Measurements from ENCODE around the gene TMA7B.
"Not testable (repeated sequence)": the region's sequence is repeated elsewhere in the genome, so short reads cannot be mapped to it uniquely, and the experiment has no call there.

The TMA7B gene

DNA sequence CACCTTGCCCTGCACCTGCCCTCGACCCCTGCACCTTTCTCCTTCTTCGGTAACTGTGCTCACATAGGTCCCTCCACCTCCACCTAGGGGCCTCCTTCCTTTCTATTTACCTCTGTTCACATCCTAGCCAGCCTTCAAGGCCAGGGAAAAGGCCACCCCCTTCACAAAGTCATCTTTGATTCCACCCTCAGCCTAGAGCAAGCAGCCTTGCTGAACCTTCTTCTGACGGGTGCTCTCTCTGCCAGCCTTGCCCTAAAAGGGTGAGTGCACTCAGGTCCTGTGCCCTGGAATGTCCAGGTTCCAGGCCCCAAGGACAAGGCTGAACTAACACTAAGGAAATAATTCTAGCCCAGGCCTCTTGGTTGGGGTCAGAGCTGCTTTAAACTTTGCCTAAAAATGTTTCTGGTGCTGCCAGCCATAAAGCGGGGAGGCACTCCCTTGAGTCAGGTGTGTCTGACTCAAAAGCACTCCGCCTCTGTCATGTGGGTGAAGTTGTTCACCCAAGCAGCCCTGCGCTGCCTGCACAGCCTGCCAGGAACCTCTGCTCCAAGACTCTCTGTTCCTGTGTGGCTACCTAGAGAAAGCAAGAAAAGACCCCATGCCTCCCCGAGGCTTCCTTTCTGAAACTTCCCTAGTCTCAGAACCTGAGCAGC lies 25.3 kb downstream of the TMA7B start:
- DNase-seq: no peak

DNA sequence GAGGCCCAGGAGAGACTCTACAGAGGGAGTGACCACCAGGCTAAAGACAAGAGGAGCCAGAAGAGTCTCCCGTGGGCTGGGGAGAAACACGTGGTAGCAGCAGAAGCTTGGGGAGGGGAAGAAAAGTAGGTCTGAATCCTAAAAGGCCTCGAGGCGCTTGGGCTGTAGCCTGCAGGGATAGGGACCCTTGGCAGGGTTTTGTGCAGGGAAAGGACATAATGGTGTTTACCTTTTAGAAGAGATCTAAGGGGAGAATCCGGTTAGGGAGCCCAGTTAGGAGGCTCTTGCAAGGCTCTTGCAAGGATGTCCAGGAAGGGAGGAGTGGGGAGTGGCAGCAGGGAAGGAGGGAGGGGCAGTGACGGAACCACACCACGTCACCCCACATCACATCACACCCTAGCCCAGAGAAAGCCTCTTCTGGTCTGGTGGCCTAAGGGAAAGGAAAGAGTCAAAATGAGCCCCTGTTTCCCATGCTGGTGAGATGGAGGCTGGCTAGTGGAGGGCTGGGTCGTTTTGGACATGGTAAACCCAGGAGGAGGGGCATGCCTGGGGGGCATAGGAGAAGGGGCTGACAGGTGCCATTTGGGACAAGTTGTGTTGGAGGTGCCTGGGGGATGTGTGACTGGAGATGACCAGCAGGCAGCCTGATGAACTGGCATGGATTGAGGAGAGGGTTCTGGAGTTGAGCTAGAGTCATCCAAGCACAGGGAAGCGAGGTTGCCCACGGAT lies 28.4 kb downstream of the TMA7B start:
- DNase-seq: no peak

DNA sequence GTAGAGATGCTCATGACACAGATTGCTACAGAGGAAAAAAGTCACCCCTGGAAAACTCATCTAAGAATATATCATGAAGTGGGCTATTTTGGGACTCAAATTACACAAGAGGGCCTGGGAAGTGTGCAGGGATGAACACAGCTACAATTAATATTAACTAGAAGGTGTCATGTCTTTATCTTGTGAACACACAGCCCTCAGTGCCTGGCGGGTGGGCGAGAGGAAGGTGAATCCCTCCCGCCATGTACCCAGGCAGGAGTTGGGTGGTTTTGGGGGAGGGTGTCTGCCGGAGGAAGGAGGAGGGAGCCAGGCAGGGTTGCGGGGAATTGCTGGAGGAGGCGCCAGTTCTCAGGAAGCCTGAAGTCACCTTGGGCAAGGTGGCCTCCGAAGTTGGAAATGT lies 29.4 kb downstream of the TMA7B start:
- DNase-seq: no peak

DNA sequence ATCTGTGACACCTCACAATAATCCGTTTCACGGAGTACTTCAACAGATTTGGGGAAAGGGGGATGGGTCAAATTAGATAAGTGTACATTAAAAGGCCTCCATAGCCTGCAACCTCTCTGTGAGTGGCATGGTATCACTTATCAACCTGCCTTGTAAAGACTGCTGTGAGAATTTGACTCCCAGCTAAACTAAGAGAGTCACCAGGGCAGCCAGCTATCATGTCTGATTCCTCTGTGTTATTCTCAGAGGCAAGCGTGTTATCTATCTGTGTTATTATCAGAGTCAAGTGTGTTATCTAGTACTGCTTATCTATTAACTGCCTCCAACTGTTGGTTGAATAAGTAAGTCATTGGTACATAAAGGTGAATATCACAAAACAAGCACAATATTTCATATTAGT lies 30.5 kb downstream of the TMA7B start:
- no peak for DNase-seq

DNA sequence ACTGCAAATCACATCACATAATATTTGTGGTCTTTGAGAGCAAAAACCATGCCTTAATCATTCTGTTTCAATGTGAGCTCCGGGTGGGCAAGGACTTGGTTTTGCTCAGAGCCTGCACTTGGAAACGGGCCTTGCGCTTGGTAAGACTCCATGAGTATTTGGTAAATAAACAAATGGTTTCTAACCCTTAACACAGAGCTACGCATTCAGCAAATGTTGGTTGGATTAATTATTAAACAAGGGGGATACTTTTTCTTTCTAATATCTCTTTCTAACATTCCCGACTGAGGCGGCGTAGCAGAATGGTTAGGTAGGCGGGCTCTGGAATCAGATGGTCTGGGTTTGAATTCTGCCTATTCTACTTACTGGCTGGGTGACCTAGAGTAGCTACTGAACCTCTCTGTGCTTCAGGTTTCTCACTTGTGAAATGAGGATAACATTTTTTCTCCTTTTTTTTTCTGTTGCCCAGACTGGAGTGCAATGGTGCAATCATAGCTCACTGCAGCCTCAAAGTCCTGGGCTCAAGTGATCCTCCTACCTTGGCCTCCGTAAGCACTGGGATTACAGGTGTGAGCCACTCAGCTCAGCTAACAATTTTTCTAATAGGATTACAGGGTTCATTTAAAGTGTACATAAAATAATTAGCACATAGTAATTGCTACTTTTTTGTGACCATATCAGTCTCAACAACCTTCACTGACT lies 31.1 kb downstream of the TMA7B start:
- DNase-seq: no peak

DNA sequence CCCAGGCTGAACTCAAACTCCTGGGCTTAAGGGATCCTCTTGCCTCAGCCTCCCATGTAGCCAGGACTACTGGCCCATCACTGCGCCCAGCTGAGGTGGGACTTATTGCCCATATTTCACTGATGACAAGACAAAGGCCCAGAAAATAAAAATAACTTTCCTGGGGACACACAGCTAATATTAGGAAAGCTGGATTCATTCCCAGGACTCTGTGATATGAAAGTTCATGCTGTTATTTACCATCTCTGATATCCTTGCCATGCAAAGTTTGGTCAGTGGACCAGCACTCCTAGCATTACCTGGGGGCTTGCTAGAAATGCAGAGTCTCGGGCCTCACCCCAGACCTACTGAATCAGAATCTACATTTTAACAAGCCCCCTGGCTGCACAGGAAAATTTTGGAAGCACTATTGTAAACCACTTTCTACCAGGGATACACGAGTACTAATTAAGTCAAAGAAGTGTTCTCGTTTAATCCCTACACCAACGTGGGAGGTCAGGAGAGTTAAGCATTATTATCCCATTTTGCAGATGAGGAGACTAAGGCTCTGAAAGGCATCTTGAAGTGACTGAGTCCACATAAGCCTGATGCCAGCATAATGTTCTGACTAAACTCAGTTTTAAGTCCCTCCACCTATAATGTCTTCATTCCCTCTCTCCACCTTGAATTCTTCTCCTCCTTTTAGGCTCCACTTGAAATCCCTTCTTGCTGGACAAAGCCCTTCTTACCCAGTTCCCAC lies 32.1 kb downstream of the TMA7B start:
- no peak for DNase-seq

DNA sequence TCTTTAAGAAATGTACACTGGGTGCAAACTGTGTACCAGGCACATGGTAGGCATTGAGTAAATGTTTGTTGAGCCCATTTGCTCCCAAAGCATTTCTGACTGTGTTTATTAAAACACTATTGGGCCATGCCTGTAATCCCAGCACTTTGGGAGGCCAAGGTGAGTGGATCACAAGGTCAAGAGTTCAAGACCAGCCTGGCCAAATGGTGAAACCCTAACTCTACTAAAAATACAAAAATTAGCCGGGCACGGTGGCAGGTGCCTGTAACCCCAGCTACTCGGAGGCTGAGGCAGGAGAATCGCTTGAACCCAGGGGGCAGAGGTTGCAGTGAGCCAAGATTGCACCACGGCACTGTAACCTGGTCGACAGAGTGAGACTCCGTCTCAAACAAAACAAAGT lies 32.7 kb downstream of the TMA7B start:
- not testable (repeated sequence) for DNase-seq

DNA sequence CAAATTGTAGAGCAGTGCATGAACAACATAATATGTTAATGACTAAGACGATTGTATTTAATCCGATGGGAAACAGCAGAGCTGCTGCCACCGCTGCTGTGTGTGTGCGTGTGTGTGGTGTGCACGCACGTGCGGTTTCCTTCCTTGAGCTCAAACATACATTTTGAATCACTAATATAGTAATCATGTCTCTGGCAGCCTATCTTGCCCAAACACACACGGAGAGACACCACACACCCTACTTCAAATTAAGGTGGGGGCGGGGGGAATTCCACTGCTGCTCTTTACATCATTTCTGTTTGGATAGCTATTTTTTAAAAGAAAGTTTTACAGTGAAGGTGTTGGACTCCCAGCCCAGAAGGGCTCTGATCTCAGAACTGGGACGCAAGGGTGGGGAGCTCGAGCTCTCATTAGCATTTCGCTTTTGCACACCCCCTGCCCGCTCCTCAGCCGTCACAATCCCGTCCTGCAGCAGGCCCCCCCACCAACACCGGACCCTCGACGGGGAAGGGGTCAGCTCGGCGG lies 33.9 kb downstream of the TMA7B start:
- DNase-seq: peak; percentile 67

DNA sequence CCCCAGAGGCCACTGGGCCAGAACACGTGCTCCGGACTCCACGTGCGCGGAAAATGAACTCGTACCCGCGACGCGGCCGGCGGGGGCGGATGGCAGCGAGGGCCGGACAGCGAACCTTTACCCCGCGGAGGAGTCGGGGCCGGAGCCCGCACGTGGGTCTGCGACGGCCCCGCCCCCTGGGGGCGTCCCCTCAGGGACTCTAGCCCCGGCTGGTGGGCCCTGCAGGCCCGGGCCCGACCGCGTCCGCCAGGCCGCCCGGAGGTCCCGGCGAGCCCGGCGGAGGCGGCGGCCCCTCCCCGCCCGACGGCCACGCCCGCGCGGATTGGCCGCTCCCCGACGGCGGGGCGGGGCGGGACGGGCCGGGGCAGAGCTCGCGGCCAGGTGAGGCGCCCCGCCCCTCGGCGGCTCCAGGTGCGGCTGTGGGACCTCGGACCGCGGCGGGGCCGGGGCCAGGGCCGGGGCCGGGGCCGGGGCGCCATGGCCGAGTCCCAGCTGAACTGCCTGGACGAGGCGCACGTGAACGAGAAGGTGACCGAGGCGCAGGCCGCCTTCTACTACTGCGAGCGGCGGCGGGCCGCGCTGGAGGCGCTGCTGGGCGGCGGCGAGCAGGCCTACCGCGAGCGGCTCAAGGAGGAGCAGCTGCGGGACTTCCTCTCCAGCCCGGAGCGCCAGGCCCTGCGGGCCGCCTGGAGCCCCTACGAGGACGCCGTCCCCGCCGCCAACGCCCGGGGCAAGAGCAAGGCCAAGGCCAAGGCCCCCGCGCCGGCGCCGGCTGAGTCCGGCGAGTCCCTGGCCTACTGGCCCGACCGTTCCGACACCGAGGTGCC lies 34.6 kb downstream of the TMA7B start, which contains the start of gene FAM83F:
FAM83F (plus strand) TSS at position 389 of the 827 bp plus-strand sequence; CDS start at position 478, 89 bp downstream.
- DNase-seq: peak; percentile 19

DNA sequence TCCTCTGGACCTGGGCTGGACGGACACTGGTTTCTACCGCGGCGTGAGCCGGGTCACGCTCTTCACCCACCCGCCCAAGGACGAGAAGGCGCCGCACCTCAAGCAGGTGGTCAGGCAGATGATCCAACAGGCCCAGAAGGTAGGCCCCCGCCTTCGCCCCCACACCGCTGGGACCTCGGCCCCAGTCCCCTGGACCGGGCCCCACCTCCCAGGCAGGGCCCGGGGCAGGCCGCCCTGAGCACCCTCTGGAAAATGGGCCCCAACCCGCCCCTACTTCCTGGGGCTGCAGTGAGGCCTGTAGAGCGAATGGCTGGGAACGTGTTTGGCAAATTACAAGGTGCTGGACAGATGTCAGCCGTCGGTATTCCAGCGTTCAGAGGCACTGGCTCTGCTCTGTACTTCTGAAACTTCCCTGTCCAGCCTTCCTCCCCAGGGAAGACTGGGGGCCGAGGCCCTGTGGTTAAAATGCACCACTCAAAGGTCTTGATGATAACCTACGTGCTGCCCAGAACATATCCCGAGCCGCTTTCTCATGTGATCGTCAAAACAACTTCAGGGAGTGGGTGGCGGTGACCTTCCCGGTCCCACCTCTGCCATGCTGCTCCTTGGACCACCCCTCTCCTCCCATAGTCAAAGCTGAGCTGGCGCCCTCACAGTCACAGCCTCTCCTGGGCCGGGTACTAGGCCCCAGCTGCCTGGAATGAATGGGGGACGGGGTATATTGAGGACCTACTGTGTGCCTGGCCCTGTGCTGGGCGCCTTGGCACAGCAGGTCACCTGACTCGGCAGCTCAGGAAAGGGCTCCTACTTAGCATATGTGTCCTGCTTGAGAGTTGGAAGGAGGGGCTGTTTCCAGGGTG lies 35.4 kb downstream of the TMA7B start:
- no peak for DNase-seq

DNA sequence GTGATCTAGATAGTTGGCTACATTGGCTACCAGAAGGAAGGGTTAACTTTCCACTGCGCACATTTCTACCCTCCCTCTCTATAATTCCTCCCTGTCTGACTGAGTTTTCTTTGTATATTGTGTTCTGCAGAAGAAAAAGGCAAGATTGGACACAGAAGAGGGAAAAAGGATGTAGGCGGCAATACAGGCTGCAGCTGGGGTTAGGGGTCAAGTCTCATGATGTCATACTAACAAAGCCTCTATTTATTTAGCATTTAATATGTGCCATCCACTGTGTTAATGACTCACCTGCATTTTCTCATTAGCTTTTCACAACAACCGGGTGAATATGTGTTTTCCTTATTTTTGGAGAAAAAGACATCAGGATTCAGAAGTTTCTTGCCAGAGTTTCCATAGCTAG lies 36.5 kb downstream of the TMA7B start:
- no peak for DNase-seq

DNA sequence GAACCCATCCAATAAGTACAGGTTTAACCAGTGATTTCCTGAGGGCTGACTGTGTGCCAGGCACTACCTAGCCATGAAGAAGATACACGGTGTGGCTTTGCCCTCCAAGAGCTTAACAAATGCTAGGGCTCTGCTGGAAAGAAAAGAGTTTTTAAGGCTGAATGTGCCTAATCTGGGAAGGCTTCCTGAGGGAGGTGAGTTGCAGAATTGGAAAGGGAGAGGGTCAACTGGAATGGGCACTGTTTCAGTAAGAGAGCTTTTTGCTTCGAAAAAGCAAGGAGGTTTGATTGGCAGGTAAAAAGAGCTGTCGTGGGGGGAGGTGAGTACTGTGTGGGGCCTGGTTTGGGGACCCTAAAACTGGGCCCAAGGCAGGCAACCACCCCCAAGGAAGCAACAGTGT lies 37.2 kb downstream of the TMA7B start:
- no peak for DNase-seq

DNA sequence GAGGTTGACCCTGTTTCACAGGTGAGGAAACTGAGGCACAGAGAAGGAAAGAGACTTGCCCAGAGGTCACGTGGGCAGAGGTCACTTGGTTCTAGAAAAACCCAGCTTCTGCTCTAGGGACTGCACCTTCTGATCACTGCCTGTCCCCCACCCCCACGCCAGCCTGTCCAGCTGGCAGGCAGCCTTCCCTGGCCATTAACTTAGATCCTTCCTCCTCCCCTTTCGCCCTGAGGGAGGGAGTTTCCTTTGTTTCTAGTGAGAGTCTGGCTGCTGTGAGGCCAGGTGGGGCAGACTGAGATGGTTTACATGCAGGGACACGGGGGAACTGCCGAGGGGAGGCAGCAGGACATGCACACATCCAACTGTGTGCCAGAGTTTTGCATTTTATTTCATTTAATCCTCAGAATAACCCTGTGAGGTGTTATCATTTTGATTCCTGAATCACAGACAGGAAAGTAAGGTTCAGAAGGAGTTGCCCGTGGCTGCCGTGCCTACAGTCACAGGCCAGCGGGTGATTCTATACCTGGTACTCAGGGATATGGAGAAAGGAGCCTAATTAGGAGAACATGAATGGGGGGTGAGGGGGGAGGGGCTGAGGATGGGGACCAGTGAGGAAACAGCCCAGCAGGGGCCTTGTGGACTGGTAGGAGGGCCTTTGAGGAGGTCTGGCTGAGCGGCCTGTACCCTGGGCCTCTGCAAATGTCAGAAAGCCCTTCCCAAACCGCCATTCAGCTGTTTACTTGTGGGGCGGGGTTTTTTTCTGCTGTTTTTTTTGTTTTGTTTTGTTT lies 37.9 kb downstream of the TMA7B start:
- DNase-seq: no peak

DNA sequence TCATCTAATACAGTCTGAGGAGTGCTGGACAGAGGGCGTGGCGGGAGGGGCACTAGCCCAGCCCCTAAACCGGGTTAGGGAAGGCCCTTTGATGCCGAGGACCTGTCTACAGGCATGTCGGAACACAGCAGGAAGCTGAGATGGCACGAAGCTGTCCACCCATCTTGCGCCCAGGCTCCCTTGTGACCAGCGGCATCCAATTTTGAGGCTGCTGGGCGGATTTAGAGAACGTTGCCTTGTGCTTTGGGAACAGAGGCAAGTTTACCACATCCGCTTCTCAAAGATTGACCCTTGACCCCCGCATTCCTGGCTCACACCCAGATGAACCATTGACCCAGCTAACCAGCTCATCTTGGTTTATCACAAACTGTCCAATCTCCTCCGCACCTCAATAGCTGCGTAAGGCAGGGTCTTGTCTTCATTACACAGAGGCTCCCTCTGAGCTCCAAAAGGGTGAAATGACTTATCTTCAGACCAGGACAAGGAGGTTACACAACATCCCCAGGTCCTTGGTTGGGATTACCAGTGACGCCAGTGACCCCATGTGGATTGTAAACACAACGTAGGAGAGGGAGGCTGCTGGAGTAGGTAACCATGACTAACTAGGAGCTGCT lies 39.1 kb downstream of the TMA7B start:
- DNase-seq: no peak

DNA sequence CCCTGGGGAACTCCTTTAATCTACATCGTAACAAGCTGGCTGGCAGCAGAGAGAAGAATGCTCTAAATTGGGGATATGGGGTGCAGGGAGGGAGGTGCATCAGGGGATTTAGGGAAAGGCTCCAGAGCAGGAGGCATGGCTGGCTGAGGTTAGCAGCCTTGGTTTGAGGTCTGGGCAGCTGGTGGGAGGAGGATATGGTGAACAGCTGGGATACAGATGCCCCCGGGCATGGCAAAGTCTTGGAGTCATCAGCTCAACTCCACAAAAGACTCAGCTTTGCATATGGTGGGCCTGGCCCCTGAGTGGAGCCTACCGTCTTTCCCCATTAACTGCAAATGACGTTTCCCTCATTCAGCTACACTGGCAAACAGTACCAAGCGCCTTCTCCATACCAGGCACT lies 40.0 kb downstream of the TMA7B start:
- no peak for DNase-seq

DNA sequence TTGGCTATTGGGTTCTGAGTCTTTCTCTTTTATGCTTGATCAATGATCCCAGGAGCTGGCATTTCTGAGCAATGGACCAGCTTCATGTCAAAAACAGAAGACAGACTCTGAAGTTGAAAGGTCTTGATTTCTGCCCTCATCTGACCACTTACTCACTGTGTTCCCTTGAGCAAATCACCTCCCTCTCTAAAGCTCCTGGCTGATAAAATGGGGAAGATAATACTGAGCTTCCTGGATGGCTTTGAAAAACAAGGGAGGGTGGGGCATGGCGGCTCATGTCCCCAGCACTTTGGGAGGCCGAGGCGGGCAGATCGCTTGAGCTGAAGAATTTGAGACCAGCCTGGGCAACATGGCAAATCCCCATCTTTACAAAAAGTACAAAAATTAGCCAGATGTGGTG lies 40.9 kb downstream of the TMA7B start:
- no peak for DNase-seq

DNA sequence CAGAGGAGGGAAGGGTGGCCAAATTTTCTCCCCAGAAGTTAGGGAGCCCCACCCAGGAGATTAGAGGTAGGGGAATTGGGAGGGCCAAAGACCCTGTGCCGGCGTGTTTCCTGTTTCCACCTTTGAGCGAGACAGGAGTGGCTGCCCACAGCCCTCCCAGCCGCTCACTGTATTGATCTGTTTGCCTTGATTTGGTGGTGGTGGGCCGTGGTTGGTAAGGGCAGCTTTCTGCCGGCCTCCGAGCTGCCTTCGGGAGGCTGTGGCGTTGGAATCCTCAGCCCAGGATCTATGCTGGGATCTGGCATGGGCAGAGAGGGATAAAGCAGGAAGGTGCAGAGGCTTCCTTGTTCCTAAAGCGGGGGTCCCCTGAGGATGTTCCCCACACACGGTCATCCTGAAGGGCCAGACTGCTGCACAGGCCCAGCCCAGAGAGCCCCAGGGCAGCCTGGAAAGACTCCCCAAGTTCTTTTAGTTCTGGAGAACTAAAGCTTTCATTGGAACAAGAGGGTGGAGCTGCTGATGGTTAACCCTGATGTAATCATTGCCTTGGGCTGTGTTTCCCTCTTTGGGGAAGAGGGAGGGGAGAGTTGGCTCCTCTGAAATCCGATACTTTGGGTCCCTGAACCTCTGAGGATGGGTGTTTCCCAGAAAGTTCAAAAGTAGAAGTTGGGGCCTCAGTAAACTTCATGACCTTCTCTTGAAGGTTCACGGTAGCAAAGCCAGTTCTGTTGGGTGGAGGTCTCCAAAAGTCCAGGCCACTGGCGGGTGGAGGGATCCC lies 41.8 kb downstream of the TMA7B start:
- DNase-seq: no peak

DNA sequence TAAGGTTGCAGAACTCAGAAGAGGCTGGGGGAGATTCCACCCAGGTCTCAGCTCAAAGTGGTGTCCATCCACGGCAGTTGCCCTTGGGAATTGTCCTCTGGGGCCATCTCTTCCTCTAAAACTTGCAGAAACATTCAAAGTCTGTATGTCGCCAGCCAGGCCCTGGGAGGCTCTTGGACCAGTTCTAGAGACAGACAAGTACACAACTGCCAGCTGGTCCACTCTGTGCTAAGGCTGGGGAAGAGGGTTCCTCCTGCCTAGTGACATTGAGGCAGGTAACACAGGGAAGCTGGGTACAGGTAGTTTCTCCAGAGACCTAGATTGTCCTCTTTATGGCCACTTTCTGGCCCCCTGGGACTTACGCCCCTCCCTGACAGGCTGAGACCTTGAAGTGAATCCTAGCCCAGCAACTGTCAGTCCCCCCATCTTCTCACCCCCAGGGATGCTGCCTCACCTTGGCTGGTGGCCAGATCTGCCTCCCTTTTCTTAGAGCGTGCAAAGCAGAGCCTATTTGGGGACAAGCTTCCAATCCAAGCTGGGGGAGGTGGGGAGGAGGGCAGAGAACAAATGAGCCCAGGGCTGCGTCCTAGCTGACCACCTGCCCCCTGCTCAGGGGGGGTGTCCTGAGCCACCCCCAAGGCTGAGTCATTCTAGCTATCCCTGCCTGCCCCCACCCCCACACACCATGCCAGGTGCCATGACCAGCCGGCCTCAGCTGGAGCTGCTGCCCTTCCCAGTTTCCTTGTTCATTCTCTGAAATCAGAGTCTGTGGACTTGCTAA lies 42.9 kb downstream of the TMA7B start:
- DNase-seq: no peak

Data from central memory CD4-positive, alpha-beta T cell (primary cell).